HG02610 (cell line): ENCODE results near the gene PRR5.

Source experiments
- ATAC-seq: cut with Tn5 transposase; IDR thresholded peaks from one replicate; pipeline ENCODE4 v1.9.1; 2021; ENCODE audit warnings: mild to moderate bottlenecking, moderate library complexity; ENCODE audit not compliant: unreplicated experiment

The PRR5 gene

GRCh38 chr22:44691796-44692661, 10.0 kb upstream of the PRR5 start:
- ATAC-seq = no peak

GRCh38 chr22:44692662-44693007, 9.4 kb upstream of the PRR5 start:
- no peak for ATAC-seq

GRCh38 chr22:44693145-44693544, 8.9 kb upstream of the PRR5 start:
- no peak for ATAC-seq

GRCh38 chr22:44693756-44694155, 8.2 kb upstream of the PRR5 start:
- no peak for ATAC-seq

GRCh38 chr22:44697423-44698141, 4.4 kb upstream of the PRR5 start:
- no peak for ATAC-seq

- no peak for ATAC-seq
Observed at GRCh38 chr22:44698531-44699421, 3.2 kb upstream of the PRR5 start.

- ATAC-seq = no peak
Observed at GRCh38 chr22:44700456-44700855, 1.5 kb upstream of the PRR5 start.

- ATAC-seq = no peak
Observed at GRCh38 chr22:44701187-44701790, 715 bp upstream of the PRR5 start.

- no peak for ATAC-seq
Observed at GRCh38 chr22:44702479-44703198, 635 bp downstream of the PRR5 start.

GRCh38 chr22:44703255-44703870, 1.4 kb downstream of the PRR5 start:
- no peak for ATAC-seq

GRCh38 chr22:44704159-44705021, 2.4 kb downstream of the PRR5 start:
- no peak for ATAC-seq

GRCh38 chr22:44705022-44705297, 3.0 kb downstream of the PRR5 start:
- ATAC-seq = no peak

- no peak for ATAC-seq
Observed at GRCh38 chr22:44706488-44706887, 4.5 kb downstream of the PRR5 start.

- ATAC-seq = no peak
Observed at GRCh38 chr22:44707178-44707577, 5.2 kb downstream of the PRR5 start.

- ATAC-seq = no peak
Observed at GRCh38 chr22:44707752-44708151, 5.7 kb downstream of the PRR5 start.

- no peak for ATAC-seq
Observed at GRCh38 chr22:44709881-44710392, 7.9 kb downstream of the PRR5 start.

- no peak for ATAC-seq
Observed at GRCh38 chr22:44710474-44711240, 8.7 kb downstream of the PRR5 start.

- ATAC-seq = no peak
Observed at GRCh38 chr22:44711241-44711560, 9.2 kb downstream of the PRR5 start.
